GM12892 (cell line): ENCODE measurements around the gene AP2B1.

Experiments
- DNase-seq: peaks from one replicate; pipeline ENCODE4 v3.0.0; 2011; ENCODE audit not compliant: insufficient read length
- FAIRE-seq: peaks from 2 replicates; lab custom pipeline; 2011; peaks lifted over from hg19 to GRCh38; lab: Jason Lieb, UNC
- POLR2A ChIP-seq: IDR thresholded peaks from 2 replicates; pipeline ENCODE4 v1.6.1; 2011; ENCODE audit warnings: low read depth, low read length, control low read depth
- POLR2AphosphoS5 ChIP-seq: IDR thresholded peaks from 2 replicates; pipeline ENCODE4 v1.6.1; 2011; ENCODE audit warnings: low read depth, low read length, control low read depth
- TAF1 ChIP-seq: IDR thresholded peaks from 2 replicates; pipeline ENCODE4 v1.6.1; 2011; ENCODE audit warnings: low read depth, mild to moderate bottlenecking, control low read depth, low read length, borderline replicate concordance

The AP2B1 gene

GRCh38 chr17:35726127-35726952 lies 139.2 kb downstream of the AP2B1 start:
- FAIRE-seq (no peak), DNase-seq (no peak)
- TF ChIP-seq POLR2AphosphoS5 (no peak), POLR2A (no peak), TAF1 (no peak)

- DNase-seq (no peak), FAIRE-seq (no peak)
- TF ChIP-seq TAF1, result no peak
- no peak for TF ChIP-seq POLR2AphosphoS5
- no peak for TF ChIP-seq POLR2A
Measured at GRCh38 chr17:35726953-35727460, 139.9 kb downstream of the AP2B1 start.

GRCh38 chr17:35727635-35728034 lies 140.5 kb downstream of the AP2B1 start:
- no peak for TF ChIP-seq POLR2AphosphoS5
- no peak for TF ChIP-seq TAF1
- TF ChIP-seq POLR2A, result no peak
- no peak for DNase-seq
- no peak for FAIRE-seq

- TF ChIP-seq POLR2AphosphoS5 (no peak), TAF1 (no peak), POLR2A (no peak)
- DNase-seq, result no peak
- no peak for FAIRE-seq
Measured at GRCh38 chr17:35728551-35728950, 141.4 kb downstream of the AP2B1 start.

GRCh38 chr17:35729405-35729833 lies 142.3 kb downstream of the AP2B1 start:
- FAIRE-seq, result no peak
- no peak for DNase-seq
- no peak for TF ChIP-seq TAF1

GRCh38 chr17:35730400-35731005 lies 143.4 kb downstream of the AP2B1 start:
- FAIRE-seq (no peak), DNase-seq (no peak)
- TF ChIP-seq POLR2AphosphoS5 (no peak), POLR2A (no peak), TAF1 (no peak)

GRCh38 chr17:35731239-35731916 lies 144.3 kb downstream of the AP2B1 start, which contains the start of gene RASL10B:
TSS of gene RASL10B (plus strand) at chr17:35731639. CDS start at chr17:35735185, 3,546 bp downstream.
- DNase-seq (no peak), FAIRE-seq (no peak)
- TF ChIP-seq POLR2AphosphoS5 (no peak), TAF1 (no peak), POLR2A (no peak)

- DNase-seq, result no peak
- no peak for FAIRE-seq
- TF ChIP-seq TAF1 (no peak), POLR2AphosphoS5 (no peak), POLR2A (no peak)
Measured at GRCh38 chr17:35731917-35732805, 145.0 kb downstream of the AP2B1 start.

- FAIRE-seq, result no peak
- TF ChIP-seq TAF1 (no peak), POLR2A (no peak), POLR2AphosphoS5 (no peak)
- no peak for DNase-seq
Measured at GRCh38 chr17:35732806-35733136, 145.6 kb downstream of the AP2B1 start.

- DNase-seq (no peak), FAIRE-seq (no peak)
- TF ChIP-seq TAF1 (no peak), POLR2A (no peak), POLR2AphosphoS5 (no peak)
Measured at GRCh38 chr17:35733366-35733765, 146.2 kb downstream of the AP2B1 start.

GRCh38 chr17:35734396-35734795 lies 147.3 kb downstream of the AP2B1 start:
- FAIRE-seq, result no peak
- TF ChIP-seq POLR2AphosphoS5 (no peak), POLR2A (no peak), TAF1 (no peak)

More at GRCh38 chr17:35734396-35734795, 147.3 kb downstream of the AP2B1 start:
- DNase-seq, result no peak
